Measurements from ENCODE around the gene NACC1.

DNA sequence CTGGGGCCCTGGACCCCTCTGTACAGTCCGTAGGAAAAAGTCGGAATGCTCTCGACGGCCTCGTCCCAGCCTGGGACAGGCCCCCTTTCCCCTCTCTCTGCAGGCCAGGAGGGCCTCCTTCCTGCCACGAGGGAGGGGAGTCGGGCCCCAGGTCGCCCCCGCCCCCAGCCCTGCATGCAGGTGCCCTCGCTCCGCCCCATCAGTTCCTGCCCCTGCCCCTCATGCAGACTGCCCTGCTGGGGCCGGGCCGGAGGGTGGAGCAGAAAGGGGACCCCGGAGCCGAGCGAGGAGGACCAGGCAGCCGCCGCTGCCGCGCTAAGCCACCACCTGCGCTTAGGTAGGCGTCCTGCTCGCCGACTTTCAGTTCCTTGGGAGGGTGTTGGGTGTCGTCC lies 22.7 kb upstream of the NACC1 start:
- TF ChIP-seq POLR2A (IDR thresholded peaks at IDR 0.05) (no peak), EP300 (IDR thresholded peaks at IDR 0.05; ENCODE audit: low read depth) (no peak), POLR2AphosphoS5 (IDR thresholded peaks at IDR 0.05) (no peak)
- TF ChIP-seq, protein P1, sequence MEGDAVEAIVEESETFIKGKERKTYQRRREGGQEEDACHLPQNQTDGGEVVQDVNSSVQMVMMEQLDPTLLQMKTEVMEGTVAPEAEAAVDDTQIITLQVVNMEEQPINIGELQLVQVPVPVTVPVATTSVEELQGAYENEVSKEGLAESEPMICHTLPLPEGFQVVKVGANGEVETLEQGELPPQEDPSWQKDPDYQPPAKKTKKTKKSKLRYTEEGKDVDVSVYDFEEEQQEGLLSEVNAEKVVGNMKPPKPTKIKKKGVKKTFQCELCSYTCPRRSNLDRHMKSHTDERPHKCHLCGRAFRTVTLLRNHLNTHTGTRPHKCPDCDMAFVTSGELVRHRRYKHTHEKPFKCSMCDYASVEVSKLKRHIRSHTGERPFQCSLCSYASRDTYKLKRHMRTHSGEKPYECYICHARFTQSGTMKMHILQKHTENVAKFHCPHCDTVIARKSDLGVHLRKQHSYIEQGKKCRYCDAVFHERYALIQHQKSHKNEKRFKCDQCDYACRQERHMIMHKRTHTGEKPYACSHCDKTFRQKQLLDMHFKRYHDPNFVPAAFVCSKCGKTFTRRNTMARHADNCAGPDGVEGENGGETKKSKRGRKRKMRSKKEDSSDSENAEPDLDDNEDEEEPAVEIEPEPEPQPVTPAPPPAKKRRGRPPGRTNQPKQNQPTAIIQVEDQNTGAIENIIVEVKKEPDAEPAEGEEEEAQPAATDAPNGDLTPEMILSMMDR (IDR thresholded peaks at IDR 0.05), result no peak

Measured in transverse colon (tissue), 4 donors.